ENCODE results near the gene ADCY7. TPM values are rescaled to one million over a fixed set of nuclear protein-coding genes. Genes with fewer than 3 reads are reported as not detected.
A peak's percentile ranks its signal among the peaks of the same experiment; 100 is the strongest.

Gene ADCY7
- total RNA-seq, 1 donor from 2014 or later = 78.0 TPM

- Mint-ChIP-seq H3K36me3 (ENCODE audit: low read depth) (peaks cover 44% of the 10 kb centered on the region), H3K27me3 (ENCODE audit: insufficient read depth) (no peaks in the 10 kb centered on the region), H3K27ac (peak overlapping the region; percentile 73), H3K4me3 (peak overlapping the region; percentile 62), H3K4me1 (ENCODE audit: low read depth) (peaks cover 71% of the 10 kb centered on the region), H3K9me3 (peaks cover 5% of the 10 kb centered on the region)
- peak; percentile 37 for DNase-seq (ENCODE audit: low spot score)
- intact Hi-C loops (cut with micrococcal nuclease) = no loop called here
These were observed 15.7 kb downstream of the ADCY7 start for GRCh38 chr16:50282010-50282538.

GRCh38 chr16:50282955-50283631, 16.7 kb downstream of the ADCY7 start:
- Mint-ChIP-seq H3K4me3 (no peak overlapping the region), H3K4me1 (ENCODE audit: low read depth) (peaks cover 61% of the 10 kb centered on the region), H3K27ac (no peak overlapping the region), H3K27me3 (ENCODE audit: insufficient read depth) (no peaks in the 10 kb centered on the region), H3K36me3 (ENCODE audit: low read depth) (peaks cover 38% of the 10 kb centered on the region), H3K9me3 (peaks cover 5% of the 10 kb centered on the region)
- DNase-seq (ENCODE audit: low spot score) = no peak
- intact Hi-C loops (cut with micrococcal nuclease) = no loop called here

- intact Hi-C loops (cut with micrococcal nuclease) = no loop called here
- H3K4me3 Mint-ChIP-seq = no peak overlapping the region
These were observed 18.0 kb downstream of the ADCY7 start for GRCh38 chr16:50284131-50284911.

GRCh38 chr16:50285406-50286003, 19.2 kb downstream of the ADCY7 start:
- Mint-ChIP-seq H3K4me3 (no peak overlapping the region), H3K36me3 (ENCODE audit: low read depth) (peaks cover 26% of the 10 kb centered on the region), H3K27ac (no peak overlapping the region), H3K27me3 (ENCODE audit: insufficient read depth) (no peaks in the 10 kb centered on the region), H3K9me3 (no peaks in the 10 kb centered on the region), H3K4me1 (ENCODE audit: low read depth) (peaks cover 41% of the 10 kb centered on the region)
- intact Hi-C loops (cut with micrococcal nuclease) = no loop called here
- no peak for DNase-seq (ENCODE audit: low spot score)

More at GRCh38 chr16:50284131-50284911, 18.0 kb downstream of the ADCY7 start:
- Mint-ChIP-seq H3K36me3 (ENCODE audit: low read depth) (peaks cover 36% of the 10 kb centered on the region), H3K27ac (no peak overlapping the region), H3K27me3 (ENCODE audit: insufficient read depth) (no peaks in the 10 kb centered on the region), H3K9me3 (no peaks in the 10 kb centered on the region), H3K4me1 (ENCODE audit: low read depth) (peaks cover 53% of the 10 kb centered on the region)
- DNase-seq (ENCODE audit: low spot score) = no peak

GRCh38 chr16:50286681-50287080, 20.3 kb downstream of the ADCY7 start:
- Mint-ChIP-seq H3K27ac (peak overlapping the region; percentile 12), H3K4me3 (no peak overlapping the region), H3K4me1 (ENCODE audit: low read depth) (peaks cover 34% of the 10 kb centered on the region), H3K9me3 (no peaks in the 10 kb centered on the region), H3K27me3 (ENCODE audit: insufficient read depth) (no peaks in the 10 kb centered on the region), H3K36me3 (ENCODE audit: low read depth) (peaks cover 26% of the 10 kb centered on the region)
- intact Hi-C loops (cut with micrococcal nuclease) = no loop called here
- no peak for DNase-seq (ENCODE audit: low spot score)

GRCh38 chr16:50288026-50288425, 21.7 kb downstream of the ADCY7 start:
- H3K9me3 Mint-ChIP-seq = no peaks in the 10 kb centered on the region
- intact Hi-C loops (cut with micrococcal nuclease) = no loop called here
- H3K27me3 Mint-ChIP-seq (ENCODE audit: insufficient read depth) = no peaks in the 10 kb centered on the region
- H3K27ac Mint-ChIP-seq = no peak overlapping the region
- peaks cover 25% of the 10 kb centered on the region for H3K36me3 Mint-ChIP-seq (ENCODE audit: low read depth)
- no peak overlapping the region for H3K4me3 Mint-ChIP-seq
- no peak for DNase-seq (ENCODE audit: low spot score)
- peaks cover 24% of the 10 kb centered on the region for H3K4me1 Mint-ChIP-seq (ENCODE audit: low read depth)

GRCh38 chr16:50288920-50289319, 22.6 kb downstream of the ADCY7 start:
- Mint-ChIP-seq H3K4me3 (no peak overlapping the region), H3K27ac (no peak overlapping the region)
- intact Hi-C loops (cut with micrococcal nuclease) = no loop called here

GRCh38 chr16:50289950-50290764, 23.8 kb downstream of the ADCY7 start:
- H3K4me3 Mint-ChIP-seq = no peak overlapping the region
- H3K9me3 Mint-ChIP-seq = no peaks in the 10 kb centered on the region
- peaks cover 30% of the 10 kb centered on the region for H3K36me3 Mint-ChIP-seq (ENCODE audit: low read depth)
- no peaks in the 10 kb centered on the region for H3K27me3 Mint-ChIP-seq (ENCODE audit: insufficient read depth)
- intact Hi-C loops (cut with micrococcal nuclease) = no loop called here
- H3K27ac Mint-ChIP-seq = no peak overlapping the region
- DNase-seq (ENCODE audit: low spot score) = no peak
- peaks cover 10% of the 10 kb centered on the region for H3K4me1 Mint-ChIP-seq (ENCODE audit: low read depth)

More at GRCh38 chr16:50288920-50289319, 22.6 kb downstream of the ADCY7 start:
- Mint-ChIP-seq H3K9me3 (no peaks in the 10 kb centered on the region), H3K4me1 (ENCODE audit: low read depth) (peaks cover 18% of the 10 kb centered on the region), H3K36me3 (ENCODE audit: low read depth) (peaks cover 28% of the 10 kb centered on the region), H3K27me3 (ENCODE audit: insufficient read depth) (no peaks in the 10 kb centered on the region)
- no peak for DNase-seq (ENCODE audit: low spot score)

GRCh38 chr16:50290856-50291255, 24.5 kb downstream of the ADCY7 start:
- intact Hi-C loops (cut with micrococcal nuclease) = no loop called here
- Mint-ChIP-seq H3K4me3 (no peak overlapping the region), H3K27me3 (ENCODE audit: insufficient read depth) (no peaks in the 10 kb centered on the region), H3K36me3 (ENCODE audit: low read depth) (peaks cover 30% of the 10 kb centered on the region), H3K4me1 (ENCODE audit: low read depth) (peaks cover 10% of the 10 kb centered on the region), H3K9me3 (no peaks in the 10 kb centered on the region), H3K27ac (no peak overlapping the region)
- DNase-seq (ENCODE audit: low spot score) = no peak

- no peak for DNase-seq (ENCODE audit: low spot score)
- H3K36me3 Mint-ChIP-seq (ENCODE audit: low read depth) = peaks cover 27% of the 10 kb centered on the region
- intact Hi-C loops (cut with micrococcal nuclease) = no loop called here
- H3K4me1 Mint-ChIP-seq (ENCODE audit: low read depth) = peaks cover 9% of the 10 kb centered on the region
- no peak overlapping the region for H3K27ac Mint-ChIP-seq
- no peaks in the 10 kb centered on the region for H3K9me3 Mint-ChIP-seq
- no peaks in the 10 kb centered on the region for H3K27me3 Mint-ChIP-seq (ENCODE audit: insufficient read depth)
- H3K4me3 Mint-ChIP-seq = no peak overlapping the region
These were observed 25.6 kb downstream of the ADCY7 start for GRCh38 chr16:50291719-50292565.

- Mint-ChIP-seq H3K4me3 (no peak overlapping the region), H3K27me3 (ENCODE audit: insufficient read depth) (no peaks in the 10 kb centered on the region), H3K27ac (no peak overlapping the region), H3K9me3 (no peaks in the 10 kb centered on the region), H3K36me3 (ENCODE audit: low read depth) (peaks cover 27% of the 10 kb centered on the region), H3K4me1 (ENCODE audit: low read depth) (peaks cover 9% of the 10 kb centered on the region)
- DNase-seq (ENCODE audit: low spot score) = no peak
- intact Hi-C loops (cut with micrococcal nuclease) = no loop called here
These were observed 26.2 kb downstream of the ADCY7 start for GRCh38 chr16:50292566-50292948.
